Pancreas (tissue), 10 donors: Measurements from ENCODE around the gene TMEM128. TPM values are rescaled to one million over a fixed set of nuclear protein-coding genes. Genes with fewer than 3 reads are reported as not detected.

ENCODE experiments used
- ATAC-seq, 4 donors: fragments of 200-7000 bp; cut with Tn5 transposase; one replicate each; pipeline versions ENCODE4 v1.8.0 to v1.9.1; 2020; ENCODE audit warnings: mild to moderate bottlenecking in 4 of 4, moderate library complexity in 4 of 4
- DNase-seq, 6 donors: peaks; one replicate each; pipeline ENCODE4 v3.0.0-alpha.2; 2020
- FAIRE-seq: peaks from 2 replicates; lab custom pipeline; 2012; peaks lifted over from hg19 to GRCh38; lab: Jason Lieb, UNC
- H3K27ac ChIP-seq, 4 donors: fragments of 200-600 bp; sonication (generic); 1 replicate in 3 of 4; 2 replicates in 1 of 4; pipeline versions ENCODE4 v1.5.0 to v1.8.0; 2020
- H3K27me3 ChIP-seq, 4 donors: fragments of 200-600 bp; one replicate each; pipeline ENCODE4 v1.8.0; 2021
- H3K36me3 ChIP-seq, 3 donors: fragments of 200-600 bp; sonication (generic) in 1 of 3; one replicate each; pipeline versions ENCODE4 v1.5.0 to v1.8.0; 2020 to 2021
- H3K4me1 ChIP-seq, 3 donors: fragments of 200-600 bp; one replicate each; pipeline ENCODE4 v1.8.0; 2021
- H3K4me3 ChIP-seq, 4 donors: fragments of 200-600 bp; sonication (generic) in 2 of 4; one replicate each; pipeline versions ENCODE4 v1.5.0 to v1.8.0; 2020 to 2021
- H3K9me3 ChIP-seq, 4 donors: fragments of 200-600 bp; one replicate each; pipeline ENCODE4 v1.8.0; 2021
- WGBS, 2 donors: extraction: QIAGEN DNeasy Blood & Tissue Kit; methylation state at CpG; one replicate each; pipeline ENCODE4 v1.1.7; 2013; 5-methylcytosine and 5-hydroxymethylcytosine counted together
- intact Hi-C, 3 donors: fragments of 100-400 bp; cut with DNase I; formaldehyde crosslinking; loops; one replicate each; pipeline versions ENCODE4 v1.11.1 to v1.14.2; 2022
- polyA plus RNA-seq, 2 donors: library from polyadenylated mRNA; stranded (reverse); fragments of 200-250 nt; gene quantifications; one replicate each; pipeline ENCODE4 v1.2.3, GENCODE V29; 2013
- total RNA-seq, 6 donors: library from RNA; stranded (reverse); fragmentation: NEBNext Ultra II Directional in 4 of 6; extraction: Animal tissue kit (Norgen Biotek cat#: 25700) in 4 of 6; gene quantifications; one replicate each; pipeline versions ENCODE4 v1.2.1 to v1.2.4, GENCODE V29; 2021 to 2023
- TF ChIP-seq, protein P1 (sequence below), 4 donors: fragments of 200-600 bp; sonication (generic) in 3 of 4; IDR thresholded peaks; one replicate each; pipeline versions ENCODE4 v1.5.0 to v1.8.0; 2021; ENCODE audit warnings: antibody characterized with exemption in 4 of 4
- donor health status: healthy with polysubstance abuse.
- donor health status: DM: no; HTN: no; CAD: no; lungs with moderate emphysema.
- donor health status: DM: no; HTN: no; CAD: no.
- donor health status: control.
- donor health status: control.
- donor health status: Bipolar disorder and iron deficiency.
- donor health status: DM: yes; HTN: yes; CAD: no.
- donor health status: DM: no; HTN: no; CAD: no.
- donor health status: DM: no; HTN: no; CAD: no.
- donor health status: DM: yes; HTN: yes; CAD: no.

Gene TMEM128, protein sequence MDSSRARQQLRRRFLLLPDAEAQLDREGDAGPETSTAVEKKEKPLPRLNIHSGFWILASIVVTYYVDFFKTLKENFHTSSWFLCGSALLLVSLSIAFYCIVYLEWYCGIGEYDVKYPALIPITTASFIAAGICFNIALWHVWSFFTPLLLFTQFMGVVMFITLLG
- total RNA-seq (10 to 100 TPM in 2 of 6 donors, 1 to 10 TPM in 4; 6.5 to 10.9 (median 8.2) TPM), polyA plus RNA-seq (10 to 100 TPM in 1 of 2 donors, 1 to 10 TPM in 1; 8.7 to 23.3 TPM)

GRCh38 chr4:4248029-4248884 is at the start of gene TMEM128:
Gene TMEM128 (minus strand): TSS chr4:4248223. CDS start chr4:4248202, 21 bp downstream.
- intact Hi-C loops: no loop called here
- FAIRE-seq: no peak
- WGBS, 2 donors: 1% methylated on average over 62 of the region's 62 CpGs

GRCh38 chr4:4296283-4296846 is 48.3 kb upstream of the TMEM128 start:
- WGBS, 2 donors: 95 to 97% methylated on average over 5 of the region's 5 CpGs
- DNase-seq (no peak), FAIRE-seq (no peak), ATAC-seq (no peak)
- Histone ChIP-seq H3K9me3 (no peaks in the 10 kb centered on the region), H3K36me3 (no peaks in the 10 kb centered on the region), H3K27me3 (no peaks in the 10 kb centered on the region), H3K4me3 (no peak overlapping the region), H3K4me1 (peaks cover 0 to 8% (median 2%) of the 10 kb centered on the region in 3 donors), H3K27ac (no peak overlapping the region)
- intact Hi-C loops: no loop called here
- TF ChIP-seq, protein P1, sequence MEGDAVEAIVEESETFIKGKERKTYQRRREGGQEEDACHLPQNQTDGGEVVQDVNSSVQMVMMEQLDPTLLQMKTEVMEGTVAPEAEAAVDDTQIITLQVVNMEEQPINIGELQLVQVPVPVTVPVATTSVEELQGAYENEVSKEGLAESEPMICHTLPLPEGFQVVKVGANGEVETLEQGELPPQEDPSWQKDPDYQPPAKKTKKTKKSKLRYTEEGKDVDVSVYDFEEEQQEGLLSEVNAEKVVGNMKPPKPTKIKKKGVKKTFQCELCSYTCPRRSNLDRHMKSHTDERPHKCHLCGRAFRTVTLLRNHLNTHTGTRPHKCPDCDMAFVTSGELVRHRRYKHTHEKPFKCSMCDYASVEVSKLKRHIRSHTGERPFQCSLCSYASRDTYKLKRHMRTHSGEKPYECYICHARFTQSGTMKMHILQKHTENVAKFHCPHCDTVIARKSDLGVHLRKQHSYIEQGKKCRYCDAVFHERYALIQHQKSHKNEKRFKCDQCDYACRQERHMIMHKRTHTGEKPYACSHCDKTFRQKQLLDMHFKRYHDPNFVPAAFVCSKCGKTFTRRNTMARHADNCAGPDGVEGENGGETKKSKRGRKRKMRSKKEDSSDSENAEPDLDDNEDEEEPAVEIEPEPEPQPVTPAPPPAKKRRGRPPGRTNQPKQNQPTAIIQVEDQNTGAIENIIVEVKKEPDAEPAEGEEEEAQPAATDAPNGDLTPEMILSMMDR (IDR thresholded peaks at IDR 0.05): no peak

More at GRCh38 chr4:4248029-4248884, at the start of gene TMEM128:
- Histone ChIP-seq H3K4me1 (peaks cover 5 to 9% (median 6%) of the 10 kb centered on the region in 3 donors), H3K4me3 (peak within 1 kb of the TSS; percentile 73 to 89 (median 77)), H3K27me3 (peaks cover 0 to 6% (median 0%) of the 10 kb centered on the region in 4 donors), H3K36me3 (peaks cover 0 to 15% (median 3%) of the 10 kb centered on the region in 3 donors), H3K27ac (peak within 1 kb of the TSS; percentile 82 to 95 (median 89)), H3K9me3 (no peaks in the 10 kb centered on the region)
- DNase-seq: peak; percentile 87 to 95 (median 92)
- TF ChIP-seq, protein P1 (IDR thresholded peaks at IDR 0.05): no peak
- peak; percentile 96 to 98 (median 98) for ATAC-seq

- Histone ChIP-seq H3K27ac (no peak overlapping the region), H3K4me1 (peaks cover 9 to 15% (median 12%) of the 10 kb centered on the region in 3 donors), H3K36me3 (no peaks in the 10 kb centered on the region), H3K9me3 (no peaks in the 10 kb centered on the region), H3K27me3 (no peaks in the 10 kb centered on the region), H3K4me3 (no peak overlapping the region)
- TF ChIP-seq, protein P1 (IDR thresholded peaks at IDR 0.05): no peak
- intact Hi-C loops: no loop called here
- FAIRE-seq: no peak
- no peak for ATAC-seq
- no peak for DNase-seq
- 97% methylated on average over 3 of the region's 3 CpGs for WGBS, 2 donors
These were observed 45.3 kb upstream of the TMEM128 start for GRCh38 chr4:4293279-4293678.

- TF ChIP-seq, protein P1 (IDR thresholded peaks at IDR 0.05): no peak
- WGBS, 2 donors: 0% methylated on average over 70 to 77 of the region's 77 CpGs
- peak; percentile 93 to 99 (median 98) for DNase-seq
- Histone ChIP-seq H3K4me3 (peak within 1 kb of the TSS; percentile 53 to 96 (median 82)), H3K27ac (peak within 1 kb of the TSS; percentile 64 to 83 (median 82)), H3K27me3 (no peaks in the 10 kb centered on the region), H3K9me3 (no peaks in the 10 kb centered on the region), H3K36me3 (no peaks in the 10 kb centered on the region), H3K4me1 (peaks cover 9 to 15% (median 12%) of the 10 kb centered on the region in 3 donors)
- no peak for FAIRE-seq
- intact Hi-C loops: no loop called here
- ATAC-seq: peak; percentile 97 to 100 (median 98)
These were observed 42.2 kb upstream of the TMEM128 start, which contains the start of the genes LYAR and ZBTB49 for GRCh38 chr4:4289941-4290850. Gene LYAR (minus strand): TSS chr4:4290154. CDS start chr4:4283742, 6,412 bp downstream. Gene ZBTB49 (plus strand): TSS chr4:4290251. CDS start chr4:4299946, 9,695 bp downstream.
